Liver (tissue), 3 donors: Measurements from ENCODE around the gene CDKL5.

ENCODE experiments used
- CTCF ChIP-seq: fragments of 150-350 bp; IDR thresholded peaks from 2 replicates; pipeline ENCODE4 v1.5.1; 2017; ENCODE audit warnings: improper control_type of control experiment, low read depth, low read length; ENCODE audit not compliant: missing input control
- FOXA2 ChIP-seq: IDR thresholded peaks from 2 replicates; pipeline ENCODE4 v1.6.1; 2016; ENCODE audit warnings: antibody characterized with exemption
- TAF1 ChIP-seq: conservative IDR thresholded peaks from 2 replicates; pipeline ENCODE4 v1.6.1; 2016; ENCODE audit warnings: antibody characterized with exemption, mild to moderate bottlenecking
- donor health status: healthy.
- donor health status: healthy.

DNA sequence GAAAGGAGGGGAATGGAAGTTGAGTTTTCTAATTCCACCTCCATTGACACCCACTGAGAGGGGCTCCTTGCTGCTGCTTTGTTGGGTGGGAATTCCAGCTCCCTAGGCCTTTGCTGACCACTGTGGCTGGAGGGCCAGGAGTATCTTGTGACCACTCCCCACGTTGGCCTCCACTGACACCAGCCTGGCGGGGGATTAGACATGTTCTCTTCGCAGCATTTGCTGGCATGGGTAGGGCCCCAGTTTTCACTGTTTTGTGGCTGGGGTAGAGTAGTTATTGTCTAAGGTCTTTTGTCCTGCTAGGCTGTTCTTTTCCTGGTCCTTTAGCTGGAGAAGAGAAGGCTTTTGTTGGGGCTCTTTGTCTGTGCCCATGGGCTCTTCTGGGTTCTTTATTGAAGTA lies 116.7 kb downstream of the CDKL5 start:
- TF ChIP-seq CTCF (no peak), FOXA2 (no peak), TAF1 (no peak)
